GM21786 (cell line): ENCODE results near the gene HTR4.
A peak's percentile ranks its signal among the peaks of the same experiment; 100 is the strongest.
"Not testable (repeated sequence)": the region's sequence is repeated elsewhere in the genome, so short reads cannot be mapped to it uniquely, and the experiment has no call there.

ENCODE experiments used
- ATAC-seq: cut with Tn5 transposase; IDR thresholded peaks from one replicate; pipeline ENCODE4 v1.9.1; 2021; ENCODE audit not compliant: unreplicated experiment

Gene HTR4

GRCh38 chr5:148540647-148541046 lies 113.7 kb downstream of the HTR4 start:
- ATAC-seq: no peak

- ATAC-seq: no peak
Observed at GRCh38 chr5:148539851-148540250, 114.5 kb downstream of the HTR4 start.

DNA sequence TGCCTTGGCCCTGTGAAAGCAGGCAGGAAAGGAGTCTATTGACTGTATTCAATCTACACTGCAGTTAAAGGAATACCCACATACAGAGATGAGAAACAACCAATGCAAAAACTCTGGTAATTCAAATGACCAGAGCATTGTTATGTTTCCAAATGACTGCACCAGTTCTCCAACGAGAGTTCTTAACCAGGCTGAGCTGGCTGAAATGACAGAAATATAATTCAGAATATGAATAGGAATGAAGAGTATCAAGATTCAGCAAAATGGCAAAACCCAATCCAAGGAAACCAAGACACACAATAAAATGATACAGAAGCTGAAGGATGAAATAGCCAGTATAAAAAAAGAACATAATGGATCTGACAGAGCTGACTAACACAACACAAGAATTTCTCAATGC lies 119.1 kb downstream of the HTR4 start:
- ATAC-seq: no peak

DNA sequence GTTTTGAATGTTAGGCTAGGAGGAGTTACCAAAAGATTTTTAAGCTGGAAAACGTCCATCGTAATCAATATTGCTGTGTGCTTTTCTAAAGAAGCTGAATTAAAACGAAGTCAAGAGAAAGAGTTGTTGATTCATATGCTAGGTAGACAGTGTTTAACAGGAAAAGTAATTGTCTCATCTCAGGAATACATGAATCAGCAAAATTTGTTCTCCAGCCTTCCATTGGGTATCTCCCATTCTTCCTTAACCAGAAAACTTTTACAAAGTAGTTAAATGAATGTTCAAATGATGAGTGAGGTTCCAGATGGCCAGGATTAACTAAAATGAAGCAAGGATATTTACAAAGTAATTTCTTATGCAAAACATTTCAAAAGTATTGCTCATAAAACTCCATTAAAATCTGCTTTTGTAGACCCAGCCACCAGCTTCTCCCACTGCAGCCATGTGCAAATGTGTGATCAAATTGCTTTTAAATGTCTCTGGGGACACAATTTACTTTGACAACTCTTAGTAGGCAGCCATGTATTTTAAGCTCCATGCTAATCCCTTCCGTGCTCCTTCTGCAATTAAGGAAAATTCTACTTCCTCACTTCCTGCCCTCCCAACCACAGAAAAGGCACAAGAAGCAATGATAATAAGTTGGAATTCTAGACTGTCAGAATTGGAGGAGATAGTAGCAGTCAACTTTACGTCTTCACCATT lies 121.2 kb downstream of the HTR4 start:
- ATAC-seq: no peak

DNA sequence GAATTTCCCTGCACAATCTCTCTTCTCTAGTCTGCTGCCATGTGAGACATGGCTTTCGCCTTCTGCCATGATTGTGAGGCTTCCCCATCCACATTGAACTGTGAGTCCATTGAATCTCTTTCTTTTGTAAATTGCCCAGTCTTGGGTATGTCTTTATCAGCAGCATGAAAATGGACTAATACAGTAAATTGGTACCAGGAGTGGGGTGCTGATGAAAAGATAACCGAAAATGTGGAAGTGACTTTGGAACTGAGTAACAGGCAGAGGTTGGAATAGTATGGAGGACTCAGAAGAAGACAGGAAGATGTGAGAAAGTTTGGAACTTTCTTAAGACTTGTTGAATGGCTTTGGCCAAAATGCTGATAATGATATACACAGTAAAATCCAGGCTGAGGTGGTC lies 124.9 kb downstream of the HTR4 start:
- not testable (repeated sequence) for ATAC-seq

GRCh38 chr5:148524721-148525120 lies 129.6 kb downstream of the HTR4 start:
- ATAC-seq: no peak

- ATAC-seq: no peak
Observed at GRCh38 chr5:148523139-148523538, 131.2 kb downstream of the HTR4 start.

DNA sequence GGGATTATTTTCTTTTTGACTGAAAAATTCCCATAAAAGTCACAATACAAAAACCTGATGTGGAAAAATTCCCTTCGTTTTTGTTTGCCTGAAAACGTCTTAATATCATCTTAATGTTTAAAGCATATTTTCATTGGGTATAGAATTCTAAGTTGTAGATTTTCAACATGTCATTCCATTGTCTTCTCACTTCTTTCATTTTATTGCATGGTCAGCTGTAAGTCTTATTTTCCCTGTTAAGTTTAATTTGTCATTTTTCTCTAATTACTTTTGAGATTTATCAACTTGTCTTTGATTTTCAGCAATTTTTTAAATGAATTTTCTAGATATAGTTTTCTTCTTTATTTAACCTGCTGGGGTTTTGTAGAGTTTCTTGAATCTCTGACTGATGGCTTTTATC lies 138.9 kb downstream of the HTR4 start:
- ATAC-seq: no peak

DNA sequence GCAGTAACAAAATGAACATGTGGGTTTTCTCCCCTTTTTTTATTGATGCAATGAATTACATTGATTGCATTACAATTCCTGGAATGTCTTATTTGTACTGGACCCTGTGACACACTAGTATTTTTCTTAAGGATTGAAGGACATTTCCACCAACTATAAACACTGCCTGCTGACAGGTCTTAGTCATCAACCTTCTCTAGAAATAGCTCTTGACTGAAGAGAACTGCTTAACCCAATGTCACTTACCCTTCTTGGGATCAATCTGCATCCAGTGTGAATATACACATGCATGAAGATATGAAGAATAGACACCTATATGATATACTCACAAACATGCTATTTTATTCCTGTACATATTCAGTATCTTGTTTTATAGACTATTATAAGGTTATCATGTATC lies 140.0 kb downstream of the HTR4 start:
- no peak for ATAC-seq

DNA sequence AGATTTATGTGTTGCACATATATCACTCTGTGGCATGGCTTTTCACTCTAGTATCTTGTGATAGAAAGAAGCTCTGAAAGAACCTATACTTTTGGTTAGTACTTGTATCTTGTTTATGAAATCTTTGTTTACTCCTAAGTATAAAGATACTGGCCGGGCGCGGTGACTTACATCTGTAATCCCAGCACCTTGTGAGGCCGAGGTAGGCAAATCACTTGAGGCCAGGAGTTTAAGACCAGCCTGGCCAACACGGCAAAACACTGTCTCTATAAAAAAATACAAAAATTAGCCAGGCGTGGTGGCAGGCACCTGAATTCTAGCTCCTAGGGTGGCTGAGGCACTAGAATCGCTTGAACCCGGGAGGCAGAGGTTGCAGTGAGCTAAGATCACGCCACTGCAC lies 141.8 kb downstream of the HTR4 start:
- ATAC-seq: no peak

GRCh38 chr5:148511810-148512347 lies 142.4 kb downstream of the HTR4 start:
- peak; percentile 95 for ATAC-seq

DNA sequence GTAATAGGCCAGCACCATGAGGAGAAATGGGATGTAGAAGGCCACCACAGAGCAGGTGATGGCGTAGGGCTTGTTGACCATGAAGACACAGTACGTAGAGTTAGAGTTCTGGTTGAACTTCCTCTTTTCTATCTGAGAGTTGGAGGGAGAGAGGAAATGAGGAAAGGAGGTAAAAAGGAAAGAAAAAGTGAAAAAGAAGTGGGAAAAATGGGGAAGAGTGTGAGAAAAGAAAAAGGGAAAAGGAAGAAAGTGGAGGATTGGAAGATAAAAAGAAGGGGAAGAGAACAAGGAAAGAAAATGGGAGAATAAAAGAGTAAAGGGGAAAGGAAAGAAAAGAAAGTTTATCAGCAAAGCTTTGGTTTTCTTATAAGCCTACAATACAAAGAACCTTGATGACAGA lies 144.4 kb downstream of the HTR4 start:
- no peak for ATAC-seq

GRCh38 chr5:148507648-148508047 lies 146.7 kb downstream of the HTR4 start:
- ATAC-seq: no peak

DNA sequence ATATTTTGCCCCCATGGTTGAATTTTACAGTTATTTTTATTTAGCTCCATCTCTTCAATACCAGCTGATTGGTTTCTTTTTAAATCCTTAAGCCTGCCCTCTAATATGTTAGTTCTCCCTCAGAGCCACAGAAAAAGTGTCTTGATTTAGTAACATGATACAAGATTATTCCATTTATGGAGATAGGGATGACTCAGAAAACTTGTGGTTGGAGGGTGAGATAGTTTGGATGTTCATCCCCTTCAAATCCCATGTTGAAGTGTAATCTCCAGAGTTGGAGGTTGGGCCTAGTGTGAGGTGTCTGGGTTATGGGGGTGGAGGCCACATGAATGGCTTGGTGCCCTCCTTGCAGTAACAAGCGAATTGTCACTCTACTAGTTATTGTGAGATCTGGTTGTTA lies 154.9 kb downstream of the HTR4 start:
- ATAC-seq: no peak

DNA sequence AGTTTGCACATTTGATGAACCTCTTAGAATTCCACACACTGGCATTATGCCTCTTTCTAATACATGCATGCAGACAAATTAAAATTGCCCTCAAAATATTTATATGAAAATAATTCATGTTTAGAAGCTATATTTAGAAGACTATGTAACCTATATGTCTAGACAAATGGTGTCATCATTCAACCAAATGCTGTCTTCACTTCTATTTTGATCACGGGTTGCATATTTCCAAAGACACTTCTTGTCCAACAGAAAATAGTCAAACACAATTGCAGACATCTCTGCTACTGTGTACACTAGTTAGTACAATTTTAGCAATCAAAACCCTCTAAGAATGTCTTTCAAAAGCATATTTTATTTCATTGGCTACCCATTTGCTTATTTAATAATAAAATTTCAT lies 156.6 kb downstream of the HTR4 start:
- ATAC-seq: no peak

DNA sequence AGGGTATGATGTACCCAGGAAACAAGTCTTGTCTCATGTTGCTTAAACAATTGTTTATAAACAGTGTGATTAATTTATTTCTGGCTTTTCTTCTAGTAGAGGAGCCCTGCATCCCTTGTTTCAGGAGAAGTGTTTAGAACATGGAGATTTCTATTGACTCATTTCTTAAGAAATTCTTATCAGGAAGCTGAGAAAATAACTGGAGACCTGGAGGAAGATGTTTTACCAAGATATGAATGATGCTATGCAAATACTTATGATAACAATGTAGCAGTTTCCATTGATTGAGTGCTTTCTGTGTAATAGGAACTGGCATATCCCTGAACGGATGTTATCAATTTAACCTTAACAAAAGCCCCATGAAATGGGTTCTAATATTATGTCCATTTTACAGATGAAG lies 162.0 kb downstream of the HTR4 start:
- no peak for ATAC-seq

GRCh38 chr5:148491793-148492184 lies 162.5 kb downstream of the HTR4 start:
- ATAC-seq: no peak

DNA sequence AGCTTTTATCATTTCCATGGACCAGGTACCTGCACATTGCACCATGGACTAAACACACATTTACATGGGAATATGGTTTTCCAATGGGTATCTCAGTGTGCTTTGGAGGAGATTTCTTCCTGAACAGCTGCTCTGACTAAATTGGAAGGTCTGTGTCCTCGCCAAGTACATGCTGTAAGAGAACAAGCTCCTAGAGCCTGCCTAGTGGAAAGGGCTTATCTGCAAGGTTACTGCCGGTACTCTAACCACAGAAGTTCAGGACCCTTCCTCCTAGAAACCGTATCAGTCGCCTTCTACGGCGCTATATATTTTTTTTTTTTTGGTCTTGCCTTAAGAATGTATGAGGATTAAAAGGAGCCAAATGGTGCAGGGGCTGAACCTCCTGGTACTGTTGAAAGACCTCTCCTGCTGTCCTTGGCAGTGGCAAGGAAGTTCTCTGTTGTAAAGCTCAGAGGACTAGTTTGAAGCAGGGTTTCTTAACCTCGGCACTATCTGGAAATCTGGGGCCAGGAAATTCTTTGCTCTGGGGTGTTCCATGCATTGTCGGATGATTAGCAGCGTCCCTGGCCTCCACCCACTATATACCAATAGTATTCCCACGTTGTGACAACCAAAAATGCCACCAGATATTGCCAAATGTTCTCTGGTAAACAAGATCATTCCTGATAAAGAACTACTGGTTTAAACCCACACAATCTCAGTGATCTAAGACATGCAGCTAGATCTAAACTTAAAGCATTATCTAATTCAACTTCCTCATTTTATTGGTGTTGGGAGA lies 163.1 kb downstream of the HTR4 start:
- ATAC-seq: no peak

DNA sequence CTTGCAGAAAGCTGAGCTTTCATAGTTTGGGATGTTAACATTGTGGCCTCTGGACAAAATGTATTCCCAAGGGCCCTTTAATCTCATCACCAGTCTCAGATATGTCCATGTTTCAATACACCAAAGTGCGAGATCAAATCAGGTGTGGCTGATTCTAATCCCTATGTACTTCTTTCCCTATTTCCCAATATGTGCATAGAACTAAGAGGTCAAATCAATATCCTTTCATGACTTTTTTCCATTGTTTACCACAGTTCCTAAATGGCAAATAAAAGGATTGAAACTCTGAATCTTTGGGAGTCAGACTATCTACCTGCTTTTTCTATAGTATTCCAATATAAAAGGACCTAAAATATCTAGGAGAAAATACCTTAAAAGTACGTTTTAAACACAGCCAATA lies 165.6 kb downstream of the HTR4 start:
- ATAC-seq: no peak

- no peak for ATAC-seq
Observed at GRCh38 chr5:148486456-148486855, 167.9 kb downstream of the HTR4 start.

DNA sequence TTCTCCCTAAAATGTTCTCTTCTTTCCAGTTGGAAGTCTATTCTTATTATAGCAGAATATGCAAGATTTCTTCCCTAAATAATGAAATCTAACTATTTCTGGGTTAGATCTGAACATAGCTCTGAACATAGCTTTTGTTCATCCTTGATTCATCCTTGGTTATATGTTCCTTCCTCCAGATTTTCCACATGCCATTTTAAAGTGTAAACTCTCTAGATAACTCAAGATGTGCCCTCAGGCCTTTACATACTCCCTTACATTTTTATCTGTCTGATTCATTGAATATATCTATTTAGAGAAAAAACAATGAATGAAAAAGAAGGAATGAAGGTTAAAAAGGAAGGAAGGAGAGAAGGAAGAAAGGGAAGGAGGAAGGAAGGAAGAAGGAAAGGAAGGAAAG lies 169.7 kb downstream of the HTR4 start:
- no peak for ATAC-seq

GRCh38 chr5:148483750-148484149 lies 170.6 kb downstream of the HTR4 start:
- no peak for ATAC-seq
